ENCODE results near the gene AP3S2.

The AP3S2 gene

DNA sequence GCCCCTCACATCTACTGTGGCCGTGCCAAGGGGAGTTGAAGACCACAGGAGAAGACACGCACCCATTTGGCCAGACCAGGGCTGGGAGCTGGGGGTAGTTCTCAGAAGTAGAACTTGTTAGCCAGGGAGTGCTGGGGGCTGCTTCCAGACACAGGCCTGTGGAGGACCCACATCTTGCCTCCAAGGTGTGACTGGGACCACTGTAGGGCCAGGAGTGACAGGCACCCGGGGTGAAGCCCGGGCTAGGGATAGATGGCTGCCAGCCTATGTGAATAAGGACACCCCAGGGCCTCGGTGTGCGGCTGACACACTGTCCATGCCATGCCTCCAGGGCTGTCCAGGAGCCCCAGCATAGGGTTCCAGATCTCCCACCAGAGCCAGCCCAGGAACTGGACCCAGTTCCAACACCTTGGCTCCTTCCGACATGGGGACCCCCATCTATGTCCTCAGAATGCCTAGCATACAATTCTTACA lies 80.9 kb downstream of the AP3S2 start:
- DNase-seq, result no peak

- DNase-seq, result no peak
Measured at GRCh38 chr15:89812011-89812846, 81.6 kb downstream of the AP3S2 start.

- no peak for DNase-seq
Measured at GRCh38 chr15:89810837-89811236, 83.0 kb downstream of the AP3S2 start.

DNA sequence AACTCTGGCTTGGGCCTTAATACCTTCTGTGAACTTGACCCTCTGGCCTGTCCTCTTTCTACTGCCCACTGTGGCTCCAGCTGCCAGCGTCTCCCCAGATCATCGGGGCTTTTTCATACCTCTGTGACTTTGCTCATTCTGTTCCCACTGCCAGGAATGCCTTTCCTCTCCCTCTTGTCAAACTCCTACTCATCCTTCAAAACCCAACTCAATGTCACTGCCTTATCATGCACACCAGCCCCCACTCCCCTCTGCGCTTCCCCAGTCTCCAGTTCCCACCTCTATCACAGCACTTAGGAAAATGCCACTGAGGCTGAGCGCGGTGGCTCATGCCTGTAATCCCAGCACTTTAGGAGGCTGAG lies 84.0 kb downstream of the AP3S2 start:
- DNase-seq, result no peak

DNA sequence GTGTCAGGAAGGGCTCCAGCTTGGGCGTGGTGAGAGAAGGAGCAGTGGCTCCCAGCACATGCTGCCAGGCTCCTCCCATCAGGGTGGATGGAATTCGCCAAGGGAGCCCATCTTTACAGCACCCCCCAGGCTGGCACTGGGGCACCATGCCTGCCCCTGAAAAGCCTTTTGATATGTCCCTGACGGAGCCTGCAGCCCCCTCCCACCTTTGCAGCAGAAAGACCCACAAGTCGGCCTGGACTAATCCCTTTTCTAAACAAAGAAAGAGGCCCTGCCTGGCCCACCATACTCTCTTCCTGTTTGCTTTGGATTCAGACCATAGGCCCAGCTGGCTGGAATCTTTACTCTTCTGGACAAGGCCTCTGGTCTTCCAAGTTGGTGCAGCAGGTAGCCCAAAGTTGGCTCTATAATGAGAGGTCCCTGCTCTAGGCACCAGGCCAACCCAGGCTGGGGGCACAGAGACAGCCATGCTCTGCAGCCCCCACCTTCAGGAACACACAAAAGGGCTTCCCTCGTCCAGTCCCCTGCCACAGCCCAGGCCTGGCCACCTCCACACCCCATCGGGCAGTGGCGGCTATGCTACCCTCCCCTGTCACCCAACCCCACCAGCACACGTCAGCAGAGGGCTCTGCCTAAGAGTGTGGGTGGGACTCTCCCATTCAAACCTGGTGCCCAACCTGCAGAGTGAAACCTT lies 84.6 kb downstream of the AP3S2 start:
- no peak for DNase-seq

GRCh38 chr15:89808160-89808870 lies 85.5 kb downstream of the AP3S2 start:
- DNase-seq, result no peak

DNA sequence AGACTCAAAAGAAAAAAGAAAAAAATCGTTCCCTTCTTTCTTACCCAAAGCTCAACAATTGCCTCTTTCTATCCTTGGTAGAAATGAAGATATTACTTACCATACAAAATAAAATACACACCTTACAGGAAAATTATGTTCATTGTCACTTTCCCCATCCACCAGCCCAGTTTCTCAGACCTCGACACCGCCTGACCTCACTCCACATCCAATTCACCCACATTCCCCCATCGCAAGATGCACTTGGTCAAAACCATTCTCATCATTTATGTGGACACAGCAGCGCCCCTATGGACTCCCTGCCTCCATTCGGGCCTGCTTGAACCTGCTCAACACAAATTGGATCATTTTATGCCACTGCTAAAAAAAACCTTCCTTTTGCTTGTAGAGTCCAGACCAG lies 86.1 kb downstream of the AP3S2 start:
- DNase-seq, result no peak

DNA sequence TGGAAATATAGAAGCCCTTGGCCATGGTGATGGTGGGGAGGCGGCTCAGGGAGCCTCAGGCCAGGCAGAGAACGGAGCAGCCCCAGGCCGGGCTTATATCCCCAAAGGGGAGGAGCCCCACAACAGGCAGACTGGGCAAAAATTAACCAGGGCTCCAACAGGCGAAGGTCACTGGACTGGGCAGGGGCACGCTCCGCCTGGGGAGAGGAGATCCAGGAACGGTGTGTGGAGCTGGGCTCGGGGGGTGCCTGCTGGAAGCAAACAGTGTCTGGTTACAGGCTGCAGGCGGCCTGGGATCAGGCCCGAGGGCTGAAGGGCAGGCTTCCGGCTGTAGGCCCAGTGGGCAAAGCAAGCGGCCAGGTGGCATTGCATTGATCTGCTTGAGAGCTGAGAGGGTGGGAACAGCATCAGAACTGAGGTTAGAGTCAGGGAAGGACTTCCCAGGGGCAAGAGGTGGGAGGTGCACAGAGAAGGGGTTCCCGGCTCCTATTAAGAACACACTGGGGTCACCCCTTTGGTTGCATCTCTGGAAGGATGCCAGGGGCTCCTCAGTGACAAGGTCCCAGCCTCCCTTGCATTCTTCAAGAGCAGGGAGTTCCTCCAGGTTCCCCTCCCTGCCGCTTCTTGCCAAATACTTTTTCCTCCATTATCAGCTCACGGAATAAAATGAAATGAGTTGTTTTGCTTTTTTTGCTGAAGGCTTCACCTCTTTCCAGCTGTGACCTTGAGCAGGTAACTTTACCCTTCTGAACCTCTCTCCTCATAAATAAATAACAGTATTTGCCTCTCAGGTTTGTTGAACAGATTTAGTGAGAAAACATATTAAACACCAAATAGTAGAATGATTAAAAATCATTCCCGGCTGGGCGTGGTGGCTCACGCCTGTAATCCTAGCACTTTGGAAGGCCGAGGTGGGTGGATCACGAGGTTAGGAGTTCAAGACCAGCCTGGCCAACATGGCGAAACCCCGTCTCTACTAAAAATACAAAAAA lies 86.9 kb downstream of the AP3S2 start:
- DNase-seq, result no peak

- no peak for DNase-seq
Measured at GRCh38 chr15:89806210-89806558, 87.6 kb downstream of the AP3S2 start.

GRCh38 chr15:89805241-89806209 lies 88.3 kb downstream of the AP3S2 start:
- no peak for DNase-seq

GRCh38 chr15:89803941-89804800 lies 89.6 kb downstream of the AP3S2 start:
- no peak for DNase-seq

GRCh38 chr15:89802986-89803824 lies 90.6 kb downstream of the AP3S2 start:
- no peak for DNase-seq

DNA sequence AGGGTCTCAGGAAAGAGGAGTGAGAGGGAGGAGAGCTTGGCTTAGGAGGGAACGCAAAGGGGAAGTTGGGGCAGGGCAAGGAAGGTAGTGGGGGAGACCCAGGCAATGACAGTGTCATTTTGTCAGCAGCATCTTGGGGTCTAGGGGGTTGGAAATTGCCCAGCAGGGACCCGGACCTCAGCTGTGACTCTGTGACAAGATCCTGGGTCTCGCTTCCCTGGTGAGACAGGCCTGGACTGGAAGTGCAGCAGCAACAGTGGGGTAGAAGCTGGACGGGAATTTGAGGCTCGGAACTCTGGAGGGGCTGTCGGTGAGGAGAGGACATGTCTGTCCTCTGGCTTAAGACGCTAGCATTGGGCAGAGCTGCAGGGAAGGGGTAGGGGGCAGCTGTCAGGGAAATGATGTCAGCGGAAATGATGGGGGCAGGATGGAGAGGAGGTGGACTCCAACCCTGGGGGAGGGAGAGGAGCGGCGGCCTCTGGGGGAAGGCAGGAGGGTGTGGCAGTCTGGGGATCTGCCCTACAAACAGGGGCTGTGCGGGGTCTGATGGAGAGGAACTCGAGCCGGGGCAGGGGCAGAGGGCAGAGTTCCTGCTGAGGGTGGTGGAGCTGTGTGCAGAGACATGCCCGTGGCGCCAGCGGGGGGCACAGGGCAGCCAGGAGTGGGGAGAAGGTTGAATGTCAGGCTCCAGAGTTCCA lies 91.4 kb downstream of the AP3S2 start:
- no peak for DNase-seq

DNA sequence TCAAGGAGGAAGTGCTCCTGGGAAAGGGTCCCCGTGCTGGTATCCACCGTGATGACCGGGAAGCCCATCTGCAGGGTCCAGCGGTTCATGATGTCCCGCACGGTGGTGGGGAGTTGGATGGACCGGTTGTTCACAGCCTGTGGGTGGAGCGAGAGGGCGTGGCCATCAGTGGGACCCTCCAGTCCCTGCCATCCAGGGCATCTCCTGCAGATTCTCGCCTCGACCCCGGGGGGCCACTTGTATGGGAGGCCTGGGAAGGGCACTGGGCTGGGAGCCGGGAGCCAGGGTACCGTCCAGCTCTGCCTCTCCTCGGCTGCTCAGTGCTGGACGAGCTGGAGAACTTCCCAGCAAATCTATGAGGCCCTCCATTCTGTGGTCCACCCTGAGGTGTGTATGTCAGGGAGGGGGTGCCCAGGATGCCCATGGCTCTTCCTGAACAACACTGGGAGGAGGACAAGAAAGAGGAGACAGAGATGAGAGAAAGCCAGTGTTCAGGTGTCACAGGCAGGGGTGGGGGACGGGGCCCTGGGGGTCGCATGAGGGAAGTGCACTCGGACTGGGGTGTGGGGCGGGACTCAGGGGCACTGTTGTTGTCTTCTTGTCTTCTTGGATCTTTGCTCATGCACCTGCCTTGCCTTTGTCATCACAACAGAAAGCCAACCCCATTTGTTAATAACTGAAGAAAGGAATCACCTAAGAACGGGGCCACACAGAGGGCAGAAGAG lies 92.2 kb downstream of the AP3S2 start:
- DNase-seq, result no peak

DNA sequence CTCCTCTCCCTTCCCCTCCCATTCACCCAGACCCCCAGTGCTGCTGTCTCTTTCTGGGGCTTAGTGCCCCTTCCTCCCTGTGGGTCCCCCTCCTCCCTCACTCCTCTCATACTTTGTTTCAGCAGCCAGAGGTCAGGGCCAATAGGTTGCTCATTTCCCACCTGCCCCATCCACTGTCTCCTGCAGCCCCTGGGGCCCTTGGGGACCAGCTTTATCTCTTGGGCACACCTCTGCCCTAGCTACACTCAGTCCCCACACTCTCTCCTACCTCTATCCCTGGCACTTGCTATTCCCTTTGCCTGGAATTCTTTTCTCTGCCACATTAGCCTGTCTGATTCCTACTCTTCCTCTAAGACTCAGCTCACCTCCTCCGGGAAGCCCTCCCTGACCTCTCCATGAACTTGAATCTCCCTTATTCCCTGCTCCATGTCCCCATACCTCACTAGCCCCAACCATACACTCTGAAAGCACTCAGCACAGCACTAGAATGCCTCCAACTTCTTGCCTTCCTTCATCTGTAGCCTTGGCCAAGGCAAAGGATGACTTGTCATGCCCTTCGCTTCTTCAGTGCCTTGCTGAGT lies 93.8 kb downstream of the AP3S2 start:
- no peak for DNase-seq

GRCh38 chr15:89799011-89799911 lies 94.5 kb downstream of the AP3S2 start:
- DNase-seq, result no peak
